ENCODE data around the gene RAB3A.

DNA sequence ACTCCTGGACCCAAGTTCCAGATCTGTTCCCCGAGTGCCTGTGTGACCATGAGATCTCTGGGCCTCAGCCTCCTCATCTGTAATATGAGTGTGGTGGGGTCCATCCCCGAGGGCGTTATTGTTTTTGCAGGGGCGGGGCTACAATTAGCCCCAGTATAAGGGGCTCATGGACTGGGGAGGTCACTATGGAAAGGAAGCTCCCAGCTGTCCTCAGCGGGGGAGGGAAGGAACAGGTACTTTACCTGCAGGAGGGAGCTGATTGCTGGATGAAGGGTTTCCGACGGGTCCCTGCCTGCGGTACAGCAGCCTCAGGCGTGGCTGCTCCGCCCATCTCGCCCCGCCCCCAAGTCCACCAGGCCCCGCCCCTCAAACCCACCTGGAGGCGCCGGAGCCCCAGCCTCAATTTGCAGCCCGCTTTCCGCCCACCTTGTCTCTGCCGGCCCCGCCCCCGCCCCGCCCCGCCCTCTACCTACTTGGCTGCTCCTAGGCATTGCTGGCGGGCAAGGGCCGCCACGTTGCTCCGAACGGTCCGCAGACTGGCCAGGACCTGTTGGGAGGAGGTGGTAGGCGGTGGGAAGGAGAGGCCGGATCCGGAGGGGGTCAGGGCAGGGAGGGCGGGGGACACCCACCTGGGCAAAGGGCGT, 16.9 kb upstream of the RAB3A start:
- TF ChIP-seq CTCF (IDR thresholded peaks at IDR 0.05; ENCODE audit: insufficient read depth, low read length, poor library complexity, severe bottlenecking): no peak
- no peak for TF ChIP-seq EZH2phosphoT487 (conservative IDR thresholded peaks at IDR 0.05; ENCODE audit: low read length)
